ENCODE results near the gene KDM1B.

The KDM1B gene

DNA sequence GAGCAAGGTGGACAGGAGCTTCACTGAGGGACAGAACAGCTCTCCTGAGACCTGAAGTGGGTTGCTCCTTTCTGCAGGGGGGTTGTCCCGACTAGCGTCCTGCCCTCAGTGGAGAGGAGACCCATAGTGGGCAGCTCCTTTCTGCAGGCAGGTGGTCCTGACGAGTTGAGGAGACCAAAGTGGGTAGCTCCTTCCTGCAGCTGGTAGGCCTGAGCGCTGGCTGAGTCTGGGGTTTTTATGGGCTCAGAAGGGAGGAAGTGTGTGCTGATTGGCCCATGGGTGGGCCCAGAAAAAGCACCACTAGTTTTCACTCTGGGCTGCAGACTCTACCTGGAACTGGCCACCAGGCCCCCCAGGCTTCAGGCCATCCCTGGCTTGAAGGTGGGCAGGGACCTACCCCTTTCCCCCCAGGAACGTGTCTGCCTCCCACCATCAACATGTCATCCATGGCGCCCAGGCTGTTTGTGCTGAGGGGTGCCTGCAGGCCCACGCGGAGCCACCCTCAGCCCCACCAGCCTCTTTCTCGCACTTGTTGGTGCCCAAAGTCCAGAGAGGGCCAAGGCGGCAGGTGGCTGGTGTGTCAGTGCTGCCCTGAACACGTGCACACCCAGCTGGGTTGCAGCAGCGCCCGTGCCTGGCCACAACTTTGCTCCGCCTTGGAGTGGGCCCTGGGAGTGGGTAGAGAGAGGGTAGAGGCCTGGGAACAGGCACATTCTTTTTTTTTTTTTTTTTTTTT, 110.7 kb downstream of the KDM1B start:
- no peak for DNase-seq

DNA sequence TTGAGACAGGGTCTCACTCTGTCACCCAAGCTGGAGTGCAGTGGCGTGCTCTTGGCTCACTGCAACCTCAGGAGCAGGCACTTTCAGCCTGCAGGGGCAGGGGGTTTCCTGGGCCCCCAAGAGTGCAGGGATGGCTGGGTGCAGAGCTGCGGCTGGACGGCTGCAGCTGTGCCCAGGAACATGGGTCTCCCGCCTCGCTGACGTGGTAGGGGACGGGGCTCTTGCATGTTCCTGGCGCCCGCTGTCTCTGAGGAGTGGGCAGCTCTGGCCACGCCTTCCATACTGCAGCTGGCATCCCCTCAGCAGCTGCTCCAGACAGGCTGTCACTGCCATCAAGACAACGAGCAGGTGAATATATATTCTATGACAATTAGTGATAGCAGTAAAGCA, 111.3 kb downstream of the KDM1B start:
- no peak for DNase-seq

- DNase-seq, result no peak
Observed at GRCh38 chr6:18268066-18268465, 112.8 kb downstream of the KDM1B start.

DNA sequence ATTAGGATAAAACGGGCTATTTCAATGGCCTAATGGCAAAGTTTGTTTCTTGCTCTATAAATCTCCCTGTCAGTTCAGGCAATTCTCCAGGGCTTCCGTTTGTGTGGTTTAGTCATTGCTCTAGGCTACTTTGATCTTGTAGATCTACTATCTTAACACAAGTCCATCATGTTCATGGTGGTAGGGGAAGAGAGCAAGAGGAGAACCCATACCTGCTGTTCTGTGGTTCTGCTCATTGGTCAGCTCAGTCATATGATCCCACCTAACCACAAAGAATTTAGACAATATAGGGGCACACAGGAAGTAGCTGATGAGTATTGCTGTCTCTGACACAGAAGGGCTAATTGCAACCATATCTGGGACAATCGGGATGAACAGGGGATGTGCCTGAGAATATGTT, 114.0 kb downstream of the KDM1B start:
- no peak for DNase-seq

DNA sequence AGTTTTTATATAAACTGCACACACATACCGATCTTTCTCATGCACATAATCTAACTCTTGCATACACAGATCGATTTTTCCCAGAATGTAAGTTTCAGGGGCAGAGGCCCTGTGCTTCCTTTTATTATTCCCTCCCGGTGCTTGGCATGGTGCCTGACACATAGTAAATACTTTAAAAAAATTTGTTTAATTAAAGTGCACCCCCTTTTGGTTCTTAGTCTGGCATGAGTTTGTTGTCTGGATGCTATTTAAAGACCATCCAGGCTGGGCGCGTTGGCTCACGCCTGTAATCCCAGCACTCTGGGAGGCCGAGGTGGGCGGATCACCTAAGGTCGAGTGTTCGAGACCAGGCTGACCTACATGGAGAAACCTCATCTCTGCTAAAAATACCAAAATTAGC, 114.5 kb downstream of the KDM1B start:
- DNase-seq, result no peak

- DNase-seq, result no peak
Observed at GRCh38 chr6:18270216-18270615, 115.0 kb downstream of the KDM1B start.

Measured in activated effector memory CD4-positive, alpha-beta T cell treated with Interleukin-2 at 50 U/mL for 16 hours (primary cell).